ENCODE results near the gene SHQ1. TPM values are rescaled to one million over a fixed set of nuclear protein-coding genes. Genes with fewer than 3 reads are reported as not detected.
"Not testable (repeated sequence)": the region's sequence is repeated elsewhere in the genome, so short reads cannot be mapped to it uniquely, and the experiment has no call there.

Gene SHQ1
- total RNA-seq, 1 experiment from 2014 or later, result 27.8 TPM

DNA sequence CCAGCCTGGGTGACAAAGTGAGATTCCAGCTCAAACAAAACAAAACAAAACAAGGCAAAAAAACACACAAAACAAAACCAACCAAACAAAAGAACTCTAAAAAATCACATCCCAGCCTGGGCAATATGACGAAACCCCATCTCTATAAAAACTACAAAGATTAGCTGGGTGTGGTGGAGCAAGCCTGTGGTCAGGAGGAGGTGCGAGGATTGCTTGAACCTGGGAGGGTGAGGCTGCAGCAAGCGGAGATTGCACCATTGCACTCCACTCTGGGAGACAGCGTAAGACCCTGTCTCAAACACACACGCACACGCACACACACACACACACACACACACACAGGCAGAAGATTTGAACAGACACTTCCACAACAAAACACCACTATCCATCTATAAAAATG, 99.6 kb downstream of the SHQ1 start:
- DNase-seq (ENCODE audit: low read depth), result no peak

DNA sequence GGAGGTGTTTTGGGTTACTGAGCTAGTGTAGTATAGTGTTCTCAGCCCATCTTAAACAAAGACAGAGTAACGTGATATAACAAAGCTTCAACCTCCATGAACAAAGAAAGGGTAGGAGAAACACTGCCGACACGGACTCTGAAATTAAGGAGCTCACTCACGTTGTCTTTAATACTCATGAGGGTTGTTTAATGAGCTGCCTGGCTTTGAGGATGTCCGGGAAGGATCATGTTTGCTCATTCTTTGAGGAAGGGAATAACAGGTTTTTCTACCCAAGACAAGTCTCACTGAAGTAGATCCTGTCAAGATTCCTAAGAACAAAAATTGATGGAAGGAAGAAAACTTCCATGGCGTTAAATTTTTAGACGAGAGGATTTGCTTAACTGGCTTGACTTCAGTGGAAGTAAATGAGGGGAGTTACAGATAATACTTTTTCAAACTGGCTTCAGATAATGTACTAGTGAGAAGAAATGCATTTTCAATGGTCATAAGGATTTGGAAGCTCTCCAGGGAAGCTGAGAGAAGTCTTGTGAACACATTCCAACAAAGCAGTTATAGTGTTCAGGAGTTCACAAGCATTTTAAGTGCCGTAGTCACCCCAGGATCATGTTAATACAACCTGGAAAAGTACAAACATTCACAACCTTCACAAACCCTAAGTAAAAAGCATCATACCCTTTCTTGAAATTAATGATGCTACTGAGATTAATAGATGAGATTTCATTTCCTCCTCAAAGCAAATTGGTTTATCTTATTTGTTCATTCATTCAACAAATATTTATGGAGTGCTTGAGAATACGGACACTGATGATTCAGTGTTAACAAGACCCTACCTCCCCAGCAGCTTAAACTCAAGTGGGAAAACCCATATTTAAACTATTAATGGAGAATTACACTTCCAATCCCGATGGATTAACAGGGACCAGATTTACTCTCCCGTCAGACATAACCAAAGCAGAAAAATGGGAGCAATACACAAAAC, 101.5 kb downstream of the SHQ1 start:
- no peak for DNase-seq (ENCODE audit: low read depth)

DNA sequence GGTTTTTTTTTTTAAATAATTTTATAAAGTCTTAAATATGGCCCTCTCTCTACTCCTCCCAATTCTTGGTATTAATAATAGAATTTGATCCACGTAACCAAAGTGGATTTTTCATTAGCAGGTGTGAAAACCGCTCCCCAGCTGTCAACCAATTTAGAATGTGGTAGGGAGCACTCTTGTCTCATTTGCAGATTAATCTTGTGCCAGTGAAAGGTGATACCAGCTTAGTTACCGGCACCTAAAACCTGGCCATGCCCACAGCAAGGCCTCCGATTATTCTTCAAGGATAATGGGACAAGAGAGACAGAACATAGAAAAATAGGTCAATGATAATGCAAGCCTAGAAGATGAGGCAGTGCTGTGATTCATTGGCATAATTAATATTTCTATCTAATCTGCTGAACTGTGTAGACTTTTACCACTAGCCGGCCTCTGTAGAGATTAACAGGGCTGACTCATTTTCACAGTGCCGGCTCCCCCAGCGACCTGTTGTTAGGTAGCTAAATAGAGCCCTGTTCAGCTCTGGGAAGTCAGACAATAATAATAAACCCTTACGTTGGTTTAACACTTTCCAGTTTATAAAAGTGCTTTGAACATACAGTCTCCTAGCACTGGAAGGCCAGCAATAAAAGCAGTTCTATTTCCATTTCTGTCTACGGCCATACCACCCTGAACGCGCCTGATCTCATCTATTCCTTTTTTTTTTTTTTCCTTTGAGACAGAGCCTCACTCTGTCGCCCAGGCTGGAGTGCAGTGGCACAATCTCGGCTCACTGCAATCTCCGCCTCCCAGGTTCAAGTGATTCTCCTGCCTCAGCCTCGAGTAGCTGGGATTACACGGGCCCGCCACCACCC, 102.9 kb downstream of the SHQ1 start:
- peak; percentile 56 for DNase-seq (ENCODE audit: low read depth)

DNA sequence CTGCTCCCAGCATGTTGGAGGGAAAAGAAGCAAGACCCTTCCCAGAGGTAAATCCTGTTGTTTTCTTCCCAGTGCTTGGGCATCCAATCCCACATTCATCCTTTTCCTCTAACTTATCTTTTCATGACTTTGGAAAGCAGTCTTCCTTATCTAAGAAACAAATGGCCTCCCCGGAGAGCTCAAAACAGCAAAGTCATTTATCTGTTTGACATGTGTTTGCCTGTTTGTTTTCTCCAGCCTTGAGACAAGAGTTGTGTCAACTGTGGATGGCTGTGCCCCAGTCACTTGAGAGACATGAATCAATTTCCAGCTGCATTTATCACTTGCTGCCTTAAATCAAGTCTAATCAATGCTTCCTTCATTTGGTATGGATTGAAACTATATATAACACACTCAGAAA, 103.9 kb downstream of the SHQ1 start:
- no peak for DNase-seq (ENCODE audit: low read depth)

DNA sequence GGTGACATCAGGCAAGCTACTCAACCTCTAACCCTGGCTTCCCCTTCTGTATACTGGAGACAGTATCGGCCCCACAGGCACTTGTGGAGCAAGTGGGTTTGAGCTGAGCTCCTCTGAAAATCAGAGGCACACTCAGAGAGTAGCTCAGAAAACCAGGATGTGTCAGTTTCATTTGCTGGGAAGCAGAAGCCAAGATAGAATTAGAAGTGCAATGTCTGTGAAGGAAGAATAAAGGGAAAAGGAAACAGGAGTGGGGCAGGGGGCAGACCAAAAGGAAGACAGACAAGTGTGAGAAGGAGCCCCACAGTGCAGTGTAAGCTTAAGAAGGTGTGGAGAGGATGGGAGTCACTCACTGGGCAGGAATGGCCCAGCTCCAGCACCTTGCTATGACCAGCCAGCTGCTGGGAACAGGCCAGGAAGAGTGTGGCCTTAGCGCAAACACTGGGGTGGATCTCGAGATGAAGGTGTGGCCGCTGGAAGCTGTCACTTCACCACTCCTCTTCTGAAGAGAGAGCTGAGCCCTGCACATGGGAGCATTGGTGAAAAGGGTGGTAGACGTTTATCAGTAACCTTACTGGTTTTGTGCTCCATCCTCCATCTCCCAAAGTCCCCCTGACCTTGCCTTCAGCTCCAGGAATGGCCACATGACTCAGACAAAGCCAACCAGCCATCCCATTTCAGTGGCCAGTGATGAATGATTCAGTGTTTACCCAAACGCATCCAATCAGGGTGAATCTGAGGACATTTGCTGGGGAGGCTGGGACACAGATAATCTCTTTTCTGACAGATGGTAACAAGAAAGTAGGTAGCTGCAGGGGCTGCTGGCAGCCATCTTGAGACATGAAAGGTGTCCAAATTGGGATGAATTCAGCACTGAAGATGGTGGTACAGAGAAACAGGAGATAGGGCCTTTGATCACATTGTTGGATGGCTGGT, 108.4 kb downstream of the SHQ1 start:
- DNase-seq (ENCODE audit: low read depth), result no peak

DNA sequence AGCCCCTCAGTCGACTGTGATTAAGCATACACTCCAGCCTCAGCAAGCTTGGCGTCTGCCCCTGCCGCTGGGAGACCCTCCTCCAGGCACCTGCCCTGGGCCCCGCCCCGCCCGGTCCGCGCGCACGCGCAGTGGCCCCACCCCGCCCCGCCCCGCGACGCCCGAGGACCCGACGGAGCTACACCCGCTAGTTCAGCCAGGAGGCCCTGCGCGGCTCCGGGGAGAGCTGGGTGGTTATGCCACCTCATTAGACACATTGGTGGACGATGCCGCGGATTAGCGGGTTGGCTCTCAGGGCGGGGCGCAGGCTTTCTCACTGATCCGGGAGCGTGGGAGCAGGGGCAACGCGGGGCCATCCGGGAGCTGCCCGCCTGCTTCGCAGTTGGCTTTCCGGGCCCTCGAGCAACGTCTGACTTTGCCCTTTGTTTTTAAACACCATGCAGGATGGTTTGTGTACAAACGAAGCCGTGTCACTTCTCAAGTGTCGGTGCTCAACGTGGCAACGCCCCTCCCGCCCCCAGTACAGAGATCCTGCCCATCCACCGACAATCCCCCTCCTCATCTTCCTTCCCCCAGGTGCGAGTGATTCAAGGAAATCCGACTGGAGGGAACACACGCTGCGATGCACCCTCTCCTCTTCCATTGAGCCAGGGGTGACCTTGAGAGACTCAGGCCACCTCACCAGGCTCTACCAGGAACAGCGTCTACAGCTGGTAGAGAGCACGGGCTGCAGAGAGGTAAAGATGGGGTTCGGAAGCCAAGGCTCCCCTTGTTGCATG, 109.3 kb downstream of the SHQ1 start:
- DNase-seq (ENCODE audit: low read depth), result no peak

DNA sequence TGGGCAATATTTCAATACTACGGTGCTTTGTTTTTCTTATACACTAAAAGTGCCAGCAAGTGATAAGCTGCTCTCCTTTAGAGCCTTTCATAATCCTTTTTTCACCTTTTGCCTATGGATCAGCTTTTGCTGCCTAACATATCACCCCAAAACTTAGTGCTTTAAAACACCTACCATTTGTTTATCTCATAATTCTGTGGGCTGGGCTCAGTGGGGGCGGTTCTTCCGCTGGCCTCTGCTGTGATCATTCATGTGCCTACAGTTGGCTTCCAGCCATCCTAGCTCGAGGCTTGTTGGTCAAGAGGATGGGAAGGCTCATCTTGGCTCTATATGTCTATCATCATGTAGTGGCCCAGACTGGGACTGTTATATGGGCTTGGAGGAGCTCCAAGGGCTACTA, 113.2 kb downstream of the SHQ1 start:
- DNase-seq (ENCODE audit: low read depth), result not testable (repeated sequence)

DNA sequence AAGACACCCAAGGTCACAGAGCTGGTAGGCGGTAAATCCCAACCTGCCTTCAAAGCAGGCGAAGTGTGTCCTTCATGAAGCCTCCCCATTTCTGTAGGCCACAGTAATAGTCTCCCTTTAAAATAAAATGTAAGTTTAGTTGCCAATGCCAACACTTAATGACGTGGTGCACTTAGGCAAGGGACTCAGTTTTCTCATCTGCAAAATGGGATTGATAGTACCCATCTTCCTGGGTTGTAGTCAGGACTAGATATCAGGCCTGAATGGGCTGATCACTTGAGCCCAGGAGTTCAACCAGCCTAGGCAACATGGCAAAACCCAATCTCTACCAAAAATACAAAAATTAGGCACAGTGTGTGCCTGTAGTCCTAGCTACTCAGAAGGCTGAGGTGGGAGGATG, 114.6 kb downstream of the SHQ1 start:
- no peak for DNase-seq (ENCODE audit: low read depth)

DNA sequence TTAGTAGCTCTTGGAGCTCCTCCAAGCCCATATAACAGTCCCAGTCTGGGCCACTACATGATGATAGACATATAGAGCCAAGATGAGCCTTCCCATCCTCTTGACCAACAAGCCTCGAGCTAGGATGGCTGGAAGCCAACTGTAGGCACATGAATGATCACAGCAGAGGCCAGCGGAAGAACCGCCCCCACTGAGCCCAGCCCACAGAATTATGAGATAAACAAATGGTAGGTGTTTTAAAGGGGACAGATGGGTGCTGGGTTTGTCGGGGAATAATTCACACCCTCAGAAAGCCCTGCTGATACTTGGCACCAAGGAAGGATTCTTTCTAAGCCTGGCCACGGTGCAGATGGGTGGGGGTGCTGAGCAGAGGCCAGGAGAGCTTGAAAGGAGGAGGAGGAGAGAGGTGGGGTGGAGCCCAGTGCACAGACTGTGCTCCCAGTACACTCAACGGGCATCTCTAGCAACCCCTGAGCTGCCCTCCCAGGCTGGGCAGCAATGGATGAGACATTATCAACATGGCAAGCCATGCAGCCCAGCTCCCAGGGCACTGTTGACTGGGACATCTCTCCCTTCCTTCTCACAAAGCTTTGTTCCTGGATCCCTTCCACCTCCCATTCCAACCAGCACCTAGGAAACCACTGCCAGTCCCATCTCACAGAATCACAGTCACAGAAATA, 115.4 kb downstream of the SHQ1 start:
- DNase-seq (ENCODE audit: low read depth), result not testable (repeated sequence)

DNA sequence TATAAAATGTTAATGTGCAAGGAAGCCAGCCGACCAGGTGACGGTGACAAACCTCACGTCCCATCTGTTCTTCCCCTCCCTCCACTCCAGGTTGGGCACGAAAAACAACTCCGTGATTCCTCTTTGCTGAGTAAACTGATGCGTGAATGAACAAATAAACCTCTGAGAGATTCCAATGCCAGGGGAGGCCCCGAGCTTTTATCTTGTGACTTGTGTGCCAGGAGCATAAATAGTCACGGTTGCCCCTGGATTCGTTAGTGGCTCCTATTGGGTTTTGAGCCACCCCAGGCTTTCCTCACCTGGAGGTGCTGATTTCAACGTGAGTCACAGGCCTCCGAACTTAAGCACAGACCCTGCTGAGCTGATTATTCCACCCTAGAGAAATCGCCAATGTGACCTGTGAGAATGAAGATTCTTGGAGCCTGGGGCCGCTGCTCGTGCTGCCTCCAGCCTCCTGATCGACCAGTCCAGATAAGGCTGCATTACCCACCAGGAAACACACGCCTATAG, 119.2 kb downstream of the SHQ1 start:
- peak; percentile 20 for DNase-seq (ENCODE audit: low read depth)

DNA sequence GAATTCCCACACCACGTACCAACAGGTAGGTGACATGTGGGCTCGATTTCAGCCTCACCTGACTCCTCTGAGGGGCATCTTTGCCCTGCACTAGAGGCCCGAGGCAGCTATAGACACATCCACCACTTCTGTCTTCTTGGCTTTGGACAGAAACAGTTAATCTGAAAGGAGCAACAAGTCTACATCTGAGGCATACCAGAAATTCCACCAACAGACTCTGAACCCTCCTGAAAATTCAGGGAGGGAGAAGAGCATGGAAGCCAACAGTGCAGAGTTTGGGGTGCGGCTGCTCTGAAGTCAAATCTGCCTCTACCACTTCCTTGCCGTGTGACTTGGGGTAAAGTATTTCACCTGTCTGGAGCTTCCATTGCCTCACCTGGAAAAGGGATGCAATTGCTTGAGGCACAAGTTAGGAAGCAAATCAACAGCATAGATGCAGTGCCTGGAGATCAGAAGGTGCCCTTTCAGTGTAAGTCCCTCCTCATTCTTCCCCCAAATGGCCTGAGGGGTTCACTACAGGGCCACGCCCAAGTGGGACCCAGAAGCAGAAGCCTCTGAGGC, 119.8 kb downstream of the SHQ1 start:
- no peak for DNase-seq (ENCODE audit: low read depth)

DNA sequence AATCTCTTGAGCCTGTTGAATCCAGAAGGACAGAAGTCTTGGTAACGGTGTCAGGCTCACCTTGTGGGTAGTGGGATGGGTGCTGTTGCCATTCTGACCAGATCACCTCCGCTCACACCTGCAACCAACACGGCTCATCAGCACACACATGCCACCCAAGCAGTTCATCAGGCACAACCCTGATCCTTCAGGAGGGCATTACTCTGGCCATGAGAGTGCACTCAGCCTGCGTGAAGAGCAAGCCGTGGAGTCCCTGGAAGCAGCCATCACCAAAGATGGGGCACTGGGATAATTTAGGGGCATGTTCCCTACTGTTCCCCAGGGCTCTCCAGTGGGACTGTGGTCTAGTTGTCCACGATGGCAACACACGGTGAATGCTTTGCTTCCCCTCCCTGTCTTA, 120.5 kb downstream of the SHQ1 start:
- no peak for DNase-seq (ENCODE audit: low read depth)

DNA sequence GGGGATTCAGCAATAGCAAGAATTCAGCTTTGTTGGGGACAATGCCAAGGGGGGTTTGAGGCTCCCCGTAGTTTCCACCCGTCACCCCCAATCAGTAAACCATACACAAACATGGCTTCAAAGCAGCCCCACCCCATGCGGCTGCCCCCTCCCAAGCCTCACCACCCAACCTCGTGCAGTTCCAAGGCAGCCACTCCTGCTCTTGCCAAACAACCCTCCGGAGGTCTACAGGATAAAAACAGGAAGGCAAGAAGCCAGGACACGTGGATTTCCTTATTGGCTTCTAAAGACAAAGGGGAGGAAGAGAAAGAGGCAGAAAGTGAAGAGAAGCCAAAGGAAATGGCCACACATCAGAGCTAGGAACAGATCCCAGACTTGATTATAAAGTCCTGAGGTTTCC, 121.1 kb downstream of the SHQ1 start:
- no peak for DNase-seq (ENCODE audit: low read depth)

DNA sequence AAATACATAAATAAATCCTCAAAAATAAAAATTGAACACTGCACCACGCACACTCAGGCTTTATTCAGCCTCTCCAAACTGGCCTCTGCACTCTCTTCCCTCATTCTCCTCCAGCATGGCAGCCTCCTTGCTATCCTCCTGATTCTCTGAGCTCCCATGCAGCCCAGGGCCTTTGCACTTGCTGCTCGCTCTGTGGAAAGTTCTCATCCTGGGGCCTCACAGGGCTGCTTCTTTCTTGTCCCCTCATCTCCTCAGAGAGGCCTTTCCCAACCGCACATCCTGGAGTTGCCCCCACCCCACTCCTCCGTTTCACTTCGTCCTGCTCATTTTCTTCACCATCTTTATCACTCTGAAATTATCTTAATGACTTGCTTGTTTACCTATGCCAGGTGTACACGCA, 123.0 kb downstream of the SHQ1 start:
- no peak for DNase-seq (ENCODE audit: low read depth)

DNA sequence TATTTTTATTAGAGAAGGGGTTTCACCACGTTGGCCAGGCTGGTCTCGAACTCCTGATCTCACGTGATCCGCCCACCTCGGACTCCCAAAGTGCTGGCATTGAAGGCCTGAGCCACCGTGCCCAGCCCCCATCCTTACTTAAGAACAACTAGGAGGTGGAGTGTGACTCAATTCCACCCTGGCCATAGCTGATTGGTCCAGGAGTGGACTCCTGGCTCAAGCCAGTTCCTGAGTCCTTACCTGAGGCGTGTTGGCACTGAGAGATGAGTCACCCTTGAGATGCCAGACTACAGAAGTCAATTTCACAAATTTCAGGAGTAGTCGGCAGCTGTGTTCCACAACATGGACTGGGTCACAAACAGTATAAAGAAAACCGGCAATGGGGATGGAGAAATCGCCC, 124.2 kb downstream of the SHQ1 start:
- DNase-seq (ENCODE audit: low read depth), result no peak

DNA sequence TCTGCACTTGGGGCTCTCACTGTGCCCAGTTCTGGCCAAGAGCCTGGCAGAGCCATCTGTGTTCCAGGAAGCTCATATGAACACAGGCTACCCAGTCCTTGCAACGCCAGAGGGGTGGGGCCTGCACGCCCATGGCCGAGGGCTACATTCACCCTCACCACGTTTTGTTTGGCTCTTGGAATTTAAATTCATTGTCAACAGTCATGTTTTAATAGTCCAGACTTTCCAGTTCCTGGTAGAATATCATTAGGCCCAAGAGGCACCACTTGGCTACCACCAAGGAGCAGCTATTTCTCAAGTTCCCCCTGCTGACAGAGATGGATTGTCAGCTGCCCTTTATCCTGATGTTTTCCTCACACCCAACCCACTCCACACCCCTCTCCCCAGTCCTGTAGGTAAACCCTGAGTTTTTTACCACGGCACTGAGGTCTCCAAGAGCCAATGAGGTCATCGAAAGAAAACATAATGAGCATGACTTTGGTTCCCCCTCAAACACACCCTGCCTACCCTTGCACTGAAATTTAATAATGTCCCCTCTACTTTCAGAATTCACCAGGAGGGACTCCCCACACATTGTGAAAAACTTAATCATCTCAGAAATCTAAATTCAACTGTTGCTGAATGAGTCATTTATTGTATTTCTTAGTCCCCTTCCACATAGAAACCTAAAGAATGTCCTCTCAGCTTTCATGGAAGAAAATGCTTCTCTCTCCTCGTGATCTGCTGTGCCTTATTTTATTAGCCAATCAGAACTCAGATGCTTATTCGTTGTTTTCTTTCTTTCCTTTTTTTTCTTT, 125.1 kb downstream of the SHQ1 start:
- DNase-seq (ENCODE audit: low read depth), result no peak

DNA sequence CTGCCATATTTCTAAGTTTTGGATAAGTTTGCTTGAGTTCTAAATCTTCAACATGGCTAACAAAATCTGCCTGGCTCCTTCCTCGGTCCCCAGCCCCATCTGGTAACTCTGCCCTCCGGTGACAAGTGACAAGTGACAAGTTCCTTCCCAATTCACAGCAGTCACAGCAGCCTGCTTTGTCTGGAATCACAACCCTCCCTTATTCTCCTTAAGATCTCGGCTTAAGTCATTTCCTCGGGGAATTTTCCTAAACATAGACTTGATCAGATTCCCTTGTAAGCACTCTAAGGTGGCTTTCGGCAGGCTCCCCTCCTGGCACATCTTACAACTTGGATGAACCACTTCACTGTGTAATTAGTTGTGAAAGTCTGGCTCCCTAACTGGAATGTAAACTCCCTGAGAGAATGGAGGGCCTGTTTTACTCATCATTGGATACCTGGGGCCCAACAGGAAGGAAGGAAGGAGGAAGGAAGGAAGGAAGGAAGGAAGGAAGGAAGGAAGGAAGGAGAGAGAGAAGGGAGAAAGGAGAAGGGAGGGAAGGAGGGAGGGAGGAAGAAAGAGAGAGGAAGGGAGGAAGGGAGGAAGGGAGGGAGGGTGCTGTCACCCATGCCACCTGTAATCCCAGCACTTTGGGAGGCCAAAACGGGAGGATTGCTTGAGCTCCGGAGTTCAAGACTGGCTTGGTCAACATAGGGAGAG, 126.4 kb downstream of the SHQ1 start:
- no peak for DNase-seq (ENCODE audit: low read depth)

DNA sequence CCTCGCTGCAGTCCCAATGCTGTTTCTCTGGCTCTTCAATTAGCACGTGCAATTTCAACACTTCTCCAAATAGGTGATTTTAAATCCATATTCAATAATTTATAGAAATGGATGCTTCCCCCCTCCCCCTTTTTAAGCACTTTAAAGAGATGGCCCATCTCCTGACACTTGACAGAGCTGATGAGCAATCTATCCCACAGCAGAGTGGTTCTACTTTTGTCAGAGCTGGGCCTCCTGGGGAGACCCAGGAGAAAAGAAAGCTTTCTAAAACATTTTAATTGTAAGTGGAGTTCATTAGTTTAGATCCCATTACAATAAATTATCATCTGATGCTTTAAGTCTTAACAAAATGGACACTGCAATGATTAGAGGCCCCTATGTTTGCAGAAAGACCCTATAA, 127.7 kb downstream of the SHQ1 start:
- DNase-seq (ENCODE audit: low read depth), result no peak
